GM21528 (cell line): ENCODE measurements around the gene MUC5AC.
"Not testable (repeated sequence)": the region's sequence is repeated elsewhere in the genome, so short reads cannot be mapped to it uniquely, and the experiment has no call there.

Source experiments
- ATAC-seq: cut with Tn5 transposase; IDR thresholded peaks from one replicate; pipeline ENCODE4 v1.9.1; 2021; ENCODE audit warnings: mild to moderate bottlenecking, moderate library complexity; ENCODE audit not compliant: unreplicated experiment, low FRiP score

MUC5AC gene

GRCh38 chr11:1244557-1244956 is 86.8 kb downstream of the MUC5AC start:
- ATAC-seq: not testable (repeated sequence)

- not testable (repeated sequence) for ATAC-seq
These were observed 88.0 kb downstream of the MUC5AC start for GRCh38 chr11:1245717-1246116.

GRCh38 chr11:1246301-1246700 is 88.5 kb downstream of the MUC5AC start:
- not testable (repeated sequence) for ATAC-seq

GRCh38 chr11:1247026-1247425 is 89.3 kb downstream of the MUC5AC start:
- ATAC-seq: not testable (repeated sequence)

GRCh38 chr11:1248951-1249350 is 91.2 kb downstream of the MUC5AC start:
- ATAC-seq: not testable (repeated sequence)

DNA sequence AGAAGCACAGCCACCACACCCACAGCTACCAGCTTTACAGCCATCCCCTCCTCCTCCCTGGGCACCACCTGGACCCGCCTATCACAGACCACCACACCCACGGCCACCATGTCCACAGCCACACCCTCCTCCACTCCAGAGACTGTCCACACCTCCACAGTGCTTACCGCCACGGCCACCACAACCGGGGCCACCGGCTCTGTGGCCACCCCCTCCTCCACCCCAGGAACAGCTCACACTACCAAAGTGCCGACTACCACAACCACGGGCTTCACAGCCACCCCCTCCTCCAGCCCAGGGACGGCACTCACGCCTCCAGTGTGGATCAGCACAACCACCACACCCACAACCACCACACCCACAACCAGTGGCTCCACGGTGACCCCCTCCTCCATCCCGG is 92.7 kb downstream of the MUC5AC start:
- not testable (repeated sequence) for ATAC-seq
